ENCODE measurements around the gene ACSS1.

Gene ACSS1

GRCh38 chr20:25041813-25042530, 16.0 kb downstream of the ACSS1 start:
- ChIA-PET POLR2A (no interaction called here), CTCF (no interaction called here)
- DNase-seq (ENCODE audit: extremely low spot score): no peak
- TF ChIP-seq BHLHE40 (IDR thresholded peaks at IDR 0.05; ENCODE audit: borderline replicate concordance) (no peak), ELF4 (IDR thresholded peaks at IDR 0.05) (no peak), FOXM1 (IDR thresholded peaks at IDR 0.05; ENCODE audit: borderline replicate concordance) (no peak), ARNT (IDR thresholded peaks at IDR 0.05) (no peak), CTBP1 (IDR thresholded peaks at IDR 0.05; ENCODE audit: borderline replicate concordance) (no peak), L3MBTL2 (conservative IDR thresholded peaks at IDR 0.05) (no peak), HDGF (IDR thresholded peaks at IDR 0.05; ENCODE audit: borderline replicate concordance) (no peak), NFRKB (IDR thresholded peaks at IDR 0.05) (no peak), LEF1 (IDR thresholded peaks at IDR 0.05; ENCODE audit: borderline replicate concordance) (no peak), TARDBP (IDR thresholded peaks at IDR 0.05) (no peak), ZNF384 (IDR thresholded peaks at IDR 0.05) (no peak), FOXK2 (IDR thresholded peaks at IDR 0.05) (no peak), SP1 (IDR thresholded peaks at IDR 0.05) (no peak)

GRCh38 chr20:25040438-25040831, 17.5 kb downstream of the ACSS1 start:
- POLR2A ChIA-PET: no interaction called here
- TF ChIP-seq ELF4 (IDR thresholded peaks at IDR 0.05) (no peak), FOXK2 (IDR thresholded peaks at IDR 0.05) (no peak)
- DNase-seq (ENCODE audit: extremely low spot score): no peak
- CTCF ChIA-PET: no interaction called here

- DNase-seq (ENCODE audit: extremely low spot score): no peak
- CTCF ChIA-PET: no interaction called here
- POLR2A ChIA-PET: no interaction called here
- no peak for TF ChIP-seq PKNOX1 (IDR thresholded peaks at IDR 0.05)
- TF ChIP-seq ZNF384 (IDR thresholded peaks at IDR 0.05): no peak
- no peak for TF ChIP-seq FOXA1 (IDR thresholded peaks at IDR 0.05)
- no peak for TF ChIP-seq FOXK2 (IDR thresholded peaks at IDR 0.05)
- TF ChIP-seq ELF4 (IDR thresholded peaks at IDR 0.05): no peak
- TF ChIP-seq BHLHE40 (IDR thresholded peaks at IDR 0.05; ENCODE audit: borderline replicate concordance): no peak
- no peak for TF ChIP-seq ARNT (IDR thresholded peaks at IDR 0.05)
- TF ChIP-seq CTBP1 (IDR thresholded peaks at IDR 0.05; ENCODE audit: borderline replicate concordance): no peak
- TF ChIP-seq LEF1 (IDR thresholded peaks at IDR 0.05; ENCODE audit: borderline replicate concordance): no peak
- TF ChIP-seq SUZ12 (IDR thresholded peaks at IDR 0.05): no peak
- TF ChIP-seq SP1 (IDR thresholded peaks at IDR 0.05): no peak
- TF ChIP-seq TARDBP (IDR thresholded peaks at IDR 0.05): no peak
- no peak for TF ChIP-seq L3MBTL2 (conservative IDR thresholded peaks at IDR 0.05)
- no peak for TF ChIP-seq HDGF (IDR thresholded peaks at IDR 0.05; ENCODE audit: borderline replicate concordance)
- no peak for TF ChIP-seq NFRKB (IDR thresholded peaks at IDR 0.05)
- TF ChIP-seq FOXM1 (IDR thresholded peaks at IDR 0.05; ENCODE audit: borderline replicate concordance): no peak
Measured at GRCh38 chr20:25039697-25040437, 18.1 kb downstream of the ACSS1 start.

- CTCF ChIA-PET: no interaction called here
- TF ChIP-seq SP1 (IDR thresholded peaks at IDR 0.05): no peak
- no peak for TF ChIP-seq FOXA1 (IDR thresholded peaks at IDR 0.05)
- no peak for TF ChIP-seq BHLHE40 (IDR thresholded peaks at IDR 0.05; ENCODE audit: borderline replicate concordance)
- no peak for TF ChIP-seq TARDBP (IDR thresholded peaks at IDR 0.05)
- no peak for TF ChIP-seq FOXM1 (IDR thresholded peaks at IDR 0.05; ENCODE audit: borderline replicate concordance)
- TF ChIP-seq LEF1 (IDR thresholded peaks at IDR 0.05; ENCODE audit: borderline replicate concordance): no peak
- no peak for TF ChIP-seq FOXK2 (IDR thresholded peaks at IDR 0.05)
- TF ChIP-seq HDGF (IDR thresholded peaks at IDR 0.05; ENCODE audit: borderline replicate concordance): no peak
- no peak for TF ChIP-seq PKNOX1 (IDR thresholded peaks at IDR 0.05)
- no peak for TF ChIP-seq ELF4 (IDR thresholded peaks at IDR 0.05)
- TF ChIP-seq SUZ12 (IDR thresholded peaks at IDR 0.05): no peak
- TF ChIP-seq ZNF384 (IDR thresholded peaks at IDR 0.05): no peak
- no peak for TF ChIP-seq ARNT (IDR thresholded peaks at IDR 0.05)
- no peak for TF ChIP-seq CTBP1 (IDR thresholded peaks at IDR 0.05; ENCODE audit: borderline replicate concordance)
- TF ChIP-seq L3MBTL2 (conservative IDR thresholded peaks at IDR 0.05): no peak
- TF ChIP-seq NFRKB (IDR thresholded peaks at IDR 0.05): no peak
- POLR2A ChIA-PET: no interaction called here
- DNase-seq (ENCODE audit: extremely low spot score): no peak
Measured at GRCh38 chr20:25038591-25039015, 19.3 kb downstream of the ACSS1 start.

DNA sequence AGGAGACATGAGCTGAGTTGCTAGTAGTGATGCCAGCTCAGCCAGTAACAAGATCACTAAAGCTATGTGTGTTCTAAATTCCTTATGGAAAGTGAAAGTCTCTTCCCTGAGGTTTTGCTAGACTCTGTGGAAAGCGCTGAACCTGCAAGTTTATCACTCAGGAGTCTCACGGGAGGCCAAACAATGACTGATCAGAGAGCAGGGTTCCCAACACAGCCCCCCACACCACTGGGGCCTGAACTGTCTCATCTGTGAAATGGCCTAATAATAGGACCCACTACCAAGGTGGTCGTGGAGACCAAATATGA, 19.9 kb downstream of the ACSS1 start:
- POLR2A ChIA-PET: no interaction called here
- TF ChIP-seq ELF4 (IDR thresholded peaks at IDR 0.05) (no peak), TARDBP (IDR thresholded peaks at IDR 0.05) (no peak), FOXK2 (IDR thresholded peaks at IDR 0.05) (no peak), ARNT (IDR thresholded peaks at IDR 0.05) (no peak)
- CTCF ChIA-PET: no interaction called here
- DNase-seq (ENCODE audit: extremely low spot score): no peak

GRCh38 chr20:25037288-25038102, 20.4 kb downstream of the ACSS1 start:
- no peak for TF ChIP-seq SUZ12 (IDR thresholded peaks at IDR 0.05)
- no peak for TF ChIP-seq ZNF384 (IDR thresholded peaks at IDR 0.05)
- no peak for TF ChIP-seq FOXA1 (IDR thresholded peaks at IDR 0.05)
- TF ChIP-seq CTBP1 (IDR thresholded peaks at IDR 0.05; ENCODE audit: borderline replicate concordance): no peak
- no peak for TF ChIP-seq L3MBTL2 (conservative IDR thresholded peaks at IDR 0.05)
- TF ChIP-seq SP1 (IDR thresholded peaks at IDR 0.05): no peak
- TF ChIP-seq FOXM1 (IDR thresholded peaks at IDR 0.05; ENCODE audit: borderline replicate concordance): no peak
- TF ChIP-seq FOXK2 (IDR thresholded peaks at IDR 0.05): no peak
- DNase-seq (ENCODE audit: extremely low spot score): no peak
- POLR2A ChIA-PET: no interaction called here
- CTCF ChIA-PET: no interaction called here

All from HEK293T (cell line).